NCI-H2081 (cell line): ENCODE results near the gene AGPAT2.
A peak's percentile ranks its signal among the peaks of the same experiment; 100 is the strongest.

Source experiments
- DNase-seq, 2 experiments: peaks; one replicate each; lab custom pipeline; 2025; lab: John Stamatoyannopoulos, UW

The AGPAT2 gene

DNA sequence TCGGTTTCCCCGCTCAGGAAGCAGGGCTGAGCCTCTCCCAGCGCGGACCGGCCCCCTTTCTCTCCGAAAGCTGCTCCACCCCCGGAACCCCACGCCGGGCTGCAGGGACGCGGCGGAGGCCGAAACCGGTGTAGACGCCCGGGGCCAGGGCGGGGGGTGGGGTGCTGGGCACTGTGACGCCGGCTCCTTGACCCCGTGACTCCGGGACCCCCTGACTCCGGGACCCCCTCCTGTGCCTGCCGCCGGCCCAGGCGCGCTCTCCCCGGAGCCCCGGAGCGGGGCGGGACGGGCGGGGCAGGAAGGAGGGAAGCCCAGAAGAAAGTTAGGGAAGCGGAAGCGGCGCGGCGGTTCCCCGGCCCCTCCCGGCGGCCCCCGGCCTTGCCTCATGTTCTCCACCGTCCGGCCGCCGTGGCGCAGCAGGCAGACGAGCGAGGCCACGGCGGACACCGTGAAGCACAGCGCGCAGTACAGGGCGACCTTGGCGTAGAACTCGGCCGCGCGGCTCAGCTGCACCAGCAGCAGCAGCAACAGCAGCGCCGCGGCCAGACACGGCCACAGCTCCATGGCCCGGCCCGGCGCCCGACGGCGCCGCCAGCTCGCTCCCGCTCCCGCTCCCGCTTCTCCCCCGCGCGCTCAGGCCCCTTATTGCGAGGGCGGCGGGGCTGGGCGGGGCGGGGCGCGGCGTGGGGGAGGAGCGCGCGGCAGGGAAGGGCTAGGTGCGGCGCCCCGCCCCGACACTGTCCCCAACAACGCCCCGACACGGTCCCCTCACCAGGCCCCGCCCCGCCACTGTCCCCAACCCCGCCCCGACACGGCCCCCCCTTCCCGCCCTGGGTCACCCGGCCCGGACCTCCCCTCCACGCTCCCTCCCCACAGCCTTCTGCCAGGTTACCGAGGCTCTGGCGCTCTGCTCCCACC, at the start of gene AGPAT2:
TSS of gene AGPAT2 (minus strand) at position 664 of the 918 bp plus-strand sequence. CDS start at position 564, 100 bp downstream.
- peak; percentile 21 to 34 for DNase-seq

DNA sequence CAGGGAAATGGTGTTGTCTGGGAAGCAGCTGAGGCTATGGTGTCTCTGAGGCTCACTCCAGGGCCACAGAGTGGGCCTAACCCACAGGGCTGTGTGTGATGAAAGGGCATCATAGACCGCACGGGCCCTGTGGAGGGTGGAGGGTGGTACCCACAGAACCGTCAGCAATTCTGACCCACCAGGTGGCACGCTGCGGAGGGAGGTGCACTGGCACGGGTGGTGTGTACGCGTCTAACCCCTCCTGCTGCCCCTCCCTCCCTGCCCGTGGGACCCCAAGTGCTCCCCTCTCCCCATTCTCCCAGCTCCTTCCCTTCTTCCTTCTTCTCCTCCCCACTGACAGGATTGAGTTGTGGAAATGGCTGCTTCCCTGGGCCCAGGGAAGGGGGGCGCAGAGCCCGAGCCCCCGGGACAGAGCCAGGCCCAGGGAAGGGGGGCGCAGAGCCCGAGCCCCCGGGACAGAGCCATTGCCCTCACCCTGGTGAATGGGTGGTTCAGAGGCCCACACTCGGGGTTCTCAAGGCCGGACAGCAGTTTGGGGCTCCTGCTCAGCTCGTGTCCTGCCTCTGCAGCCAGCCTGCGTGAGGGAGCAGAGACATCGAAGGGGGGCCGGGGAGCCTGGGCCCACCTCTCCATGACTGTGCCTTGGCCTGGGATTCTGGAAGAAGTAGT, 48.7 kb upstream of the AGPAT2 start:
- DNase-seq: no peak

GRCh38 chr9:136734837-136735496, 47.7 kb upstream of the AGPAT2 start:
- no peak for DNase-seq

- DNase-seq: no peak
Observed at GRCh38 chr9:136733611-136734010, 46.4 kb upstream of the AGPAT2 start.

- no peak for DNase-seq
Observed at GRCh38 chr9:136732444-136733178, 45.4 kb upstream of the AGPAT2 start.

- DNase-seq: no peak
Observed at GRCh38 chr9:136729926-136730325, 42.7 kb upstream of the AGPAT2 start.

GRCh38 chr9:136729144-136729543, 41.9 kb upstream of the AGPAT2 start:
- no peak for DNase-seq

DNA sequence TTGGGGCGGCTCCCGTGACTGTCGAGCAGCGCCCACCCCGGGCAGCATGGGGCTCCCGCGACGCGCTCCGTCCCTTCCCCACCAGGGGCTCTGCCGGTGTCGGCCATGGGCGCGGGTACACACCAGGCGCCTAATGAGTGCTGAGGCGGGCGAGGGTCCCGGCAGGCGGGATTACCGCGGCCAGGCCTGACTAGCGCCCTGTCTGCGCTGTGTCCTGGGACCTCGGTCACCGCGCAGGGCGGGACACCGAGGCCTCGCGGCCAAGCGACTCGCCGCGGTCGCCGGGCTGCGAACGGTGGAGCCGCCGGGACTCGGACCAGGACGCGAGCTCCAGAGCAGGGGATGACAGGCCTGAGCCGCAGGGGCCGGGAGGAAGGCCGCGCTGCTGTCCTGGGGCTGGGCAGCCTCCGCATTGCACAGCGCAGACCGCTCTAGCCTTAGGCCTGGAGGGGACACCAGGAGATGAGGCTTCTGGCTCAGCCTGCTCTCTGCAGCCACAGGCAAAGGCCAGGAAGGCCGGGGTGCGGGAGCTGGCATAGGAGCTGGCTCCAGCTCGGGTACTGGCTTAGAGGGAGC, 41.4 kb upstream of the AGPAT2 start:
- no peak for DNase-seq

- peak; percentile 82 to 86 for DNase-seq
Observed at GRCh38 chr9:136728080-136728547, 40.9 kb upstream of the AGPAT2 start.

DNA sequence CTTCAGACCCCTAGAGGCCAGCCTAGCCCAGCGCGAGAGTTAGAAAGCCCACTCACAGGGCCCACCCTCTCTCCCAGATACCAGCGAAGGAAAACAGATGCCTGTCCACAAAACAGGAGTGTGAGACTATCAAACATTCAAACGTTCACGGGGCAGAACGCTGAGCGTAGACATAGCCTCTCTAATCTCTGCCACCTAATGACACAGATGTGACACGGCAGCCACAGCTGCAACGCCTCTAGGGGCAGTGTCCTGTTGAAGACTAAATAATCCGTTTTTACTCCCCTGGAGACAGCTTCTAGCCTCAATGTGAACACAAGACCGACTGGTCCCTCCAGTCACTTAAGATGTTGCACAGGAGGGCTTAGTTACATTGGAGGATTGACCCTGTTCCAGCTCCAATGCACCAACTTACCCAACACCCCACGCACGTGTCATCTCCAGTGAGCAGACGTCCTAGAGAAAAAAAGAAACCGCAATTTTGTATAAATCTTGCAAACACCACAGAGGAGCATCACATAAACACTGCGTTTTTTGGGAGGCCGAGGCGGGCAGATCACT, 39.5 kb upstream of the AGPAT2 start:
- DNase-seq: peak; percentile 16 to 54

- DNase-seq: no peak
Observed at GRCh38 chr9:136726118-136726517, 38.9 kb upstream of the AGPAT2 start.

DNA sequence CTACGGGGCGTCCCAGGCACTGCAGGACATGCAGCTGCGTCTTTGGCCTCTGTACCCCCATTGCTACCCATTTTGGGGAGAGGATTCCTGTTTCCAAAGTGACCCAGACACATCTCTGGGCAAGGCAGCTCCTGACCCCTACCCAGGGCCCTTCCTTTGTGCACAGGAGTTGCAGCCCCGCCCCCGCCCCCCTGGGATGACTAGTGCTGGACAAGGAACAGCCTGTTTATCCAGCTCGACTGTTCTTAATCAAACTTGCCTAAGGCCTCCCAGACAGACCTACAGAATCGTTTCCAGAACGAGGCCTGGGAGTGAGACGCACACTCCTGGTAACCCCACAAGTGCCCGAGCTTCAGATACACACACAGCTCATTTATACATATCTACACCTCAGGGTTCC, 38.4 kb upstream of the AGPAT2 start:
- no peak for DNase-seq

DNA sequence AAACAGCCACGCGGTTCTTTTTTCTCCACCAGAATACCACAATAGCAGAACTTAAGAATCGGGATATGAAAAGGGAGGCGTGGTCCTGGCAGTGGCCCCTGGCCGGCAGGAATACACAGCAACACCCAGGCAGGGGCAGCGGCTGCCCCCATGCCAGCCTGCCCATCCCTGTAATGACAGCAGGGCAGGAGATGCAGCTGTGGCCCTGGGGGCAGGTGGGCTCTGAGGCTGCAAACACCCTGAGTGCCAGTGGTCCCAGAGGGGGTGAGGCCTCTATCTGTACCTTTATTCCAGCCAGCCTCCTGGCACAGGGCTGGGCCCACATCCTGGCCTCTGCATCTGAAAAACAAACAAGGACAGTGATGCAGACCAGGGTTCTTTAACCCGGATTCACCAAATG, 37.5 kb upstream of the AGPAT2 start:
- no peak for DNase-seq

DNA sequence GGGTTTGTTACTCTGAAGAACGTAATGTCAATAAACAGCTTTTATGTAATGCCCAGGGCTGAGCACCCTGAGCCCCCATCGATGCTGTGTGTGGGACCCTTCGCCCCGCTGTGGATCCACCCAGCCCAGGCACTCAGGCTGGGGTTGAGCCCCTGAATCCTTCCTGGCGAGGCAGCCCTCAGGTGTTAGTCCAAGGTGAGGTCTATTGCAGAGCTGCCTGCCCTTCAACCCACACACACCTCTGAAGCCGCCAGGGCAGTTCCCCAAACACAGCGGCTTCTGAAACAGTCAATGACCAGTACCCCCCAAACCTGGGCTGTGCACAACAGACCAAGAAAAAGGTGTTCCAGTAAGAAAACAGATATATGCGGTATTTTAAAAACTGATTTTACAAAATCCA, 36.7 kb upstream of the AGPAT2 start:
- no peak for DNase-seq

DNA sequence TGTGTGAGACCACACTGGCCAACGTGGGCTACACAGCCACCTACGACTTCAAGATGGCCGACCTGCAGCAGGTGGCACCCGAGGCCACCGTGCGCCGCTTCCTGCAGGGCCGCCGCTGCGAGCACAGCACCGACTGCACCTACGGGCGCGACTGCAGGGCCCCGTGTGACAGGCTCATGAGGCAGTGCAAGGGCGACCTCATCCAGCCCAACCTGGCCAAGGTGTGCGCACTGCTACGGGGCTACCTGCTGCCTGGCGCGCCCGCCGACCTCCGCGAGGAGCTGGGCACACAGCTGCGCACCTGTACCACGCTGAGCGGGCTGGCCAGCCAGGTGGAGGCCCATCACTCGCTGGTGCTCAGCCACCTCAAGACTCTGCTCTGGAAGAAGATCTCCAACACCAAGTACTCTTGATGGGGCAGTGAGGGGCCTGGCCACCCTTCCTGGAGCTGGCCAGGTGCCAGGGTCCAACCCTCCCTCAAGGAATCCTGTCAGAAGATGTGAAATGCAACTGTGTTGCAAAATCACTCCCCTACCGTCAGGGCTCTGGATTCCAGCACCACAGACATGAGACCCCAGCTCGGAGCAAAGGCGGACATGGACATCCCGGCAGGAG, 36.2 kb upstream of the AGPAT2 start:
- no peak for DNase-seq

GRCh38 chr9:136722969-136723356, 35.7 kb upstream of the AGPAT2 start:
- no peak for DNase-seq

DNA sequence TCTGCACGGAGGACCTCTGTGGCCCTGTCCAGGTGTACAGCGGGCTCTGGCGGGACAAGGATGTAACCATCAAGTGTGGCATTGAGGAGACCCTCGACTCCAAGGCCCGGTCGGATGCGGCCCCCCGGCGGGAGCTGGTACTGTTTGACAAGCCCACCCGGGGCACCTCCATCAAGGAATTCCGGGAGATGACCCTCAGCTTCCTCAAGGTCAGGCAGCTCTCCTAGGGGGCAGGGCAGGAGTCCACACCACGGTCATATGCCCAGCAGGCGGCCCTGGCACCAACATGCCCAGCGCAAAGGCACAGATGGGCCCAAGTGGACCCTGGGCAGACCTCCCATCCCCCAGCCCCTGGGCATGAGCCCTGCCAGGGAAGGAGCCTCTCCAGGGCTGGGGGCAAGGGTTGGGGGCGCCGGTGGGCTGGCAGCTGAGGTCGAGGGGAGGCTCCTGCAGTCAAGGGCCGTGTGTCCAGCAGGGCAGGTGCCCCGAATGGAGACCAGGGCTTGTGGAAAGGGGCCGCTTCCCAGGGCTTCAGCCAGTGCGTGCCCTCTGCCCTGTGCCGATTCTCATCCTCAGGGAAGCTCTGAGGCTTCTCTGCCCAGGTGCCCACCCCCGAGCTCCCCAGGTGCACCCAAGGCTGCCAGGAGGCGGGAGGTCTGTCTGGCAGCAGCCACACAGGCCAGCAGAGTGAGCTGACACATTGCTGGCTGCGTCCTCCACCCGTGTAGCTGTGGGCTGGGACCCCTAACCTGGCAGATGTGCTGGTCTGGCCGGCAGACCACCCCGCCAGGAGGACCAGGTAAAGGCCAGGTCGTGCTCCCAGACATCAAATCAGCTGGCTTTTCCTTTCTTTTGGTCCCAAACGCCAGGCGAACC, 35.1 kb upstream of the AGPAT2 start:
- DNase-seq: no peak

DNA sequence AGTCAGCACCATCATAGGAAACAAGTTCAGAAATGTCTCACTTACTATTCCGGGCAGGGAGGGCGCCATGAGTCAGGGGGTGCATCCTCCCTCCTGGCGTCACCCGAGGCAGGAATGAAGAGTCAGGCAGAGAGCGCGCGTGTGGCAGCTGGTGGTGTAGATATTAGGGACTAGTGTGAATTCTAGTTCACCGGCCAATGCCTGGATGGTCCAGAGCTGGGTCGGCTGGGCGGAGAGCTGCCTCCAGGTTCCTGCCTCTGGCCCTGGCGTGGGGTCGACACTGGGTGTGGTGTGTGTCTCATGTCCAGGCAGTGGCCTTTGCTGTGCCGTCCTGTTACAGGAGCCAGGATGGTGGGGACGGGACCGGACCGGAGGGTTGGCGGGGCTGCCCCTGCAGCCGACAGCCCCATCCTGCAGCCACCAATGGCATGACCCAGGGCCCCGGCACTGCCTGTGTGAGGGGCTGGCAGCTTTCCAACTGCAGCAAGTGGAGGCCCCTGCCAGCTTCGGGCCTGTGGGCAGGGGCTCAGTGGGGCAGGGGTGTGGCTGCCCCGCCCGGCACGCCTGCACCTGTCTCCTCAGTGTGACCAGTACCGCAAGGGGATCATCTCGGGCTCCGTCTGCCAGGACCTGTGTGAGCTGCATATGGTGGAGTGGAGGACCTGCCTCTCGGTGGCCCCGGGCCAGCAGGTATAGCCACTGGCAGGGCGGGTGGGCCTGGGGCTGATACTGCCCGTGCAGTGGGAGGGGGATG, 34.3 kb upstream of the AGPAT2 start:
- no peak for DNase-seq

DNA sequence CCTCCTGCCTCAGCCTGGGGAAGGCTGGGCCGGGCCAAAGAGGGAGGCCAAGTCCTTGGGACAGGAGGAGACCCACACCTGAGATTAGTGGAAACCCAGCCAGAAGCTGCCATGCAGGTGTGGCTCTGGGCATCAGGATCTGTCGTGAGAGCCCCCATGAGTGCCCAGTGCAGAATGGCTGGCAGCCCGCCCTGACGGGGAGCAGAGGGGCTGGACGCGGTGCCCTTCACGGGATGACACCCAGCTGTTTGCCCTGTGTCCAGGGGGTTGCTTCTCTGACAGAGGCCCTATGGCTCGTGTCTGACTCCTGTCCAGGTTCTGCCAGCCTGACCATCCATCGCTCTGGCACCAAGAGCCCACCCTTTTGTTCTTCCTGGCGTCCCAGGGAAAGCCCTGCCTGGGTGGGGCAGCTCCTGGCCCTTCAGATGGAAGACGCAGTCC, 33.7 kb upstream of the AGPAT2 start:
- no peak for DNase-seq
